Measurements from ENCODE around the gene SYT10.
"Not testable (repeated sequence)": the region's sequence is repeated elsewhere in the genome, so short reads cannot be mapped to it uniquely, and the experiment has no call there.

The SYT10 gene

GRCh38 chr12:33437598-33437997 is 2.0 kb downstream of the SYT10 start:
- no peak overlapping the region for H3K4me3 ChIP-seq (ENCODE audit: low read depth, low read length)
- CTCF ChIA-PET = no interaction called here
- no peak for DNase-seq (ENCODE audit: low read depth, low spot score)
- POLR2A ChIA-PET = no interaction called here
- no peak for TF ChIP-seq CTCF (IDR thresholded peaks at IDR 0.05; ENCODE audit: insufficient read depth, low read length, missing control alignments)

GRCh38 chr12:33432992-33433391 is 6.6 kb downstream of the SYT10 start:
- ChIA-PET POLR2A (no interaction called here), CTCF (no interaction called here)
- no peak for TF ChIP-seq CTCF (IDR thresholded peaks at IDR 0.05; ENCODE audit: insufficient read depth, low read length, missing control alignments)
- DNase-seq (ENCODE audit: low read depth, low spot score) = no peak
- H3K4me3 ChIP-seq (ENCODE audit: low read depth, low read length) = no peak overlapping the region

- H3K4me3 ChIP-seq (ENCODE audit: low read depth, low read length) = no peak overlapping the region
- ChIA-PET POLR2A (no interaction called here), CTCF (no interaction called here)
- TF ChIP-seq CTCF (IDR thresholded peaks at IDR 0.05; ENCODE audit: insufficient read depth, low read length, missing control alignments) = no peak
- DNase-seq (ENCODE audit: low read depth, low spot score) = no peak
Observed at GRCh38 chr12:33431648-33432047, 8.0 kb downstream of the SYT10 start.

GRCh38 chr12:33429468-33429867 is 10.2 kb downstream of the SYT10 start:
- no peak for DNase-seq (ENCODE audit: low read depth, low spot score)
- POLR2A ChIA-PET = no interaction called here
- CTCF ChIA-PET = no interaction called here
- no peak for TF ChIP-seq CTCF (IDR thresholded peaks at IDR 0.05; ENCODE audit: insufficient read depth, low read length, missing control alignments)
- H3K4me3 ChIP-seq (ENCODE audit: low read depth, low read length) = no peak overlapping the region

GRCh38 chr12:33427071-33427470 is 12.5 kb downstream of the SYT10 start:
- CTCF ChIA-PET = no interaction called here
- DNase-seq (ENCODE audit: low read depth, low spot score) = no peak
- H3K4me3 ChIP-seq (ENCODE audit: low read depth, low read length) = no peak overlapping the region
- no peak for TF ChIP-seq CTCF (IDR thresholded peaks at IDR 0.05; ENCODE audit: insufficient read depth, low read length, missing control alignments)
- POLR2A ChIA-PET = no interaction called here

GRCh38 chr12:33423706-33424105 is 15.9 kb downstream of the SYT10 start:
- CTCF ChIA-PET = no interaction called here
- TF ChIP-seq CTCF (IDR thresholded peaks at IDR 0.05; ENCODE audit: insufficient read depth, low read length, missing control alignments) = no peak
- H3K4me3 ChIP-seq (ENCODE audit: low read depth, low read length) = no peak overlapping the region
- DNase-seq (ENCODE audit: low read depth, low spot score) = no peak
- POLR2A ChIA-PET = no interaction called here

- CTCF ChIA-PET; POLR2A ChIA-PET; H3K4me3 ChIP-seq (ENCODE audit: low read depth, low read length); DNase-seq (ENCODE audit: low read depth, low spot score): not testable (repeated sequence)
Observed at GRCh38 chr12:33412410-33412809, 27.2 kb downstream of the SYT10 start.

Measured in AG04449 (cell line).